NCI-H82 treated with DMSO at 0.1 percent for 48 hours (cell line): Measurements from ENCODE around the gene NUAK1.

Experiments
- DNase-seq: peaks from one replicate; lab custom pipeline; 2025; ENCODE audit not compliant: unreplicated experiment; lab: John Stamatoyannopoulos, UW

NUAK1 gene

DNA sequence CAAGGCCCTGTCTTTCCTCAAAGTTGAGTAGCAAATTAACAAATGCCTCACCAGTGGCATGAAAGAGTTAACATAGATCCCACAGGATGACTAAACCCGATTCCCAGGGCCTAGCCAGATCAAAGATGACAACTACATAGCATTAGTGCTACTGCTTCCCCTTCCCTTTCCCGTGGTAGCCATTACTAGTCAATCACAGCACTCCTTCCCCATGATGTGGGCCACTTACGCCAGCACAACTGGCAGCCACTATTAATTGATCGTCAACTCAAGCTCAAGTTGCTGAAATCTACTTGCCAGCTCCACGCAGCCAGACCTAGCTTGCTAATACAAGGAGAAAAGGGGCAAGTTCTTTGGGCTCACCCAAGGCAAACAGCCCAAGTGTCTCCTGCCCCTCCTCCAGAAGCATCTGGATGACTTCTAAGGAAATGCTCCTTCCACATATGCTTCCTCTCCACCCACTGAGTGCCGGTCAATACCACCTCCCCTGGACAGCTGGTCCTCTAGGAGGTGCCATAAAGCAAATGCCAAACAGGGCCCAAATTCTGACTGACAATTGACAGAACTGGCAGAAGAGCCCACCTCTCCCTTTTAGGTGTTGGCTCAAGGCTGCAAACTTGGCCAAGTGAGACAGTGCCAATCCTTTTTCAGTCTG is 72.6 kb downstream of the NUAK1 start:
- DNase-seq: no peak

DNA sequence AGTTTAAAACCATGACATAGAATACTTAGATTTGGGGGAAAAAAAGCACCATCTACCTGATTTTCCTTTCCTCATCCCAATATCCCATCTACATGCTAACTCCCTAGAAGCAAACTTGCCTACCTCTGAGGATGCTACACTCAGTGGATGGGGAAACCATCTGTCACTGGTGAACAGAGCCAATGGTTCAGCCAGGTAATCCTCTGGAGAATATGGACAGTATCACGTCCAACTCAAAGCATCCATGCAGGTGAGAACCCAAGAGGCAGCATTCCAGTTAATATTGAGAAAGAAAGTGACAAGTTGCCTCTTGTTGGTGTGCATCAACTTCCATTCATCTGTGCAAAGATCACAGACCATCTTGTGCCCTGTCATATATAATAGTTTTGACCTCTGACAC is 73.2 kb downstream of the NUAK1 start:
- no peak for DNase-seq

DNA sequence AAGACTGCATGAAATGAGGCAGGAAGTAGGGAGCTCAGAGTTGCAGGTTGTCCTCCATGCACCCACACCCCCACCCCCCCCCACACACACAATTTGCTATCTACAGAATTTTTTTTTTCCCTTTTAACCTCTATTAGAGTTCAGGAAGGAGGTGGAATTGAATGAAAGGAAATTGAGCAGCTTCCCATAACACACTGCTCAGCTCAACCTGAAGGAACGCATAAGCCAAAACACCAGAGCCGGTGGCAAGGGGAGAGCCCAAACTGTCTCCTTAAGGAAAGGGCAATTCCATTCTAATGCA is 74.1 kb downstream of the NUAK1 start:
- DNase-seq: no peak

DNA sequence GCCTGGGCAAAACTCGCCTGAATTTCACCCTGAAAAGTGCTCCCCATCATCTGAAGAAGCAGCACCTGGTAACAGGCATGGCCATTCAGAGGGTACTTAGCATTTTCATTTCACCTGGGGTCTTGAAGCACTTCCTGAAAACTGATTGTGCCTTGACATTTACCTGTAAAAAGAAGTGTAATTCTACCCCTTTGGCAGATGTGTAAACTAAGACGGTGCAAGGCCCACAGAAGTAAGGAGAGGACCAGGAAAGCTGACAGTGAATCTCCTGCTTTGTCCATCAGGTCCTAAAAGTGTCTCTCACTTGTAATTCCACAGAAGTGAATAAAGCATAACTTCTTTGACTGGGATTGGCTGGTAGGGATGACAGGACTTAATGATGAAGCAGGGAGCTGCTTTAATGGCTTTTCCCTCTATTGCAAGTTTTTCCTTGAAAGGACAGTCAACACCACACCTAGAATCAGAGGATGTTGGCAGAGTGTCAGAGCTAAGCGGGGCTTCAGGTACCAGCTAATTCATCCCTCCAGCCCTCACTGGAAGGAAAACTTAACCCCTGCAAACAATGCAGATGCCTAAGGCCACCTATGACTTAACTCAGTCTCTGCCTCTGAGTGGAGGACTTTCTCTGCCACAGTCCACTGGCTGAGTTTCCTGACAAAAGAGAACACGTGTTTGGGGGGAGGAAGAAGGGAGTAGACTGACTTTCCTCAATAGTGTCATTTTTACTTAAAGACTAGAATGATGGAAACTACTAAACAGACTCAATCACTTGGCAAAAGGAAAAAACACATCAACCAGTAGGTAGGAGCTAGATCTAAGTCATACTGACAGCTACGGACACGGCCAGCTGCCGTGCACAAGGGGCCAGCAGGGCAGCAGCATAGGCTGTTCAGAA is 74.7 kb downstream of the NUAK1 start:
- no peak for DNase-seq

GRCh38 chr12:106062693-106063092 is 76.1 kb downstream of the NUAK1 start:
- no peak for DNase-seq

GRCh38 chr12:106058256-106059182 is 80.2 kb downstream of the NUAK1 start:
- DNase-seq: no peak

DNA sequence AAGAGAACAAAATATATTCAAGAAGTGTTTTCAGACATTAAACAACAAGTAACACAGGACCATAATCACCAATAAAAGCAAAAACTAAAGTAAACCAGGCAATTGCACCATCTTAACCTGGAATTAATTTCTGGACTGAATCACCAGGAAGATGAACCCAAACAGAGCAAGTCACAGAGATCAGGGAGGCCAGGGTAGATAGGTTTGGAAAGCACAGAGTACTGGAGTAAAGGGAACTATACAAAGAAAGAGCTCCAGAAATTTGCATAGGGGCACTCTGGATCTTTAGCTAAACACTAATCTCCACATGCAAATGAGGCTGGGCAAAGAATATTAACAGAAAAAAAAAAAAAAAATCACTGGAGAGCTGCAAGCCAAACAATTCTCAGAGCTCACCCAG is 84.7 kb downstream of the NUAK1 start:
- DNase-seq: no peak

GRCh38 chr12:106051853-106052531 is 86.8 kb downstream of the NUAK1 start:
- no peak for DNase-seq

DNA sequence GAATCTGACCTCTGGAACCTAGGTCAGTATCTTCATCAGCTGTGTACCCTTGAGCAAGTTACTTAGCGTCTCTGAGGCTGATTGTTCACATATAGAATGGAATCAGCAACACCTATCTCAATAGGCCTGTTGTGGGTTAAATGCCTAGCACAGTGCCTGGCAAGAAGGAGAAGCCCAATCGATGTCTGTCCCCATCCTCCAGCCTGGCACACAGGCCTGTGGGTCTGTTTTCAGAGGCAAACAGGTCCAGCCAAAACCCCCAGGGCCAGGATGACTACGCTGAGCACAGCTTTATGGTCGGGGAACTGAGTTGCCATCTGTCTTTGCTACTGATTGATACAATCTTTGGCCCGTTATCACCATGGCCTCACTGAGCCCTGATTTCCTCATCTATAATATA is 89.2 kb downstream of the NUAK1 start:
- DNase-seq: no peak

- peak; percentile 85 for DNase-seq
Measured at GRCh38 chr12:106049105-106049504, 89.6 kb downstream of the NUAK1 start.

- no peak for DNase-seq
Measured at GRCh38 chr12:106048676-106049075, 90.1 kb downstream of the NUAK1 start.

- peak; percentile 57 for DNase-seq
Measured at GRCh38 chr12:106048016-106048415, 90.7 kb downstream of the NUAK1 start.

- no peak for DNase-seq
Measured at GRCh38 chr12:106046947-106047346, 91.8 kb downstream of the NUAK1 start.

- no peak for DNase-seq
Measured at GRCh38 chr12:106046301-106046846, 92.4 kb downstream of the NUAK1 start.

GRCh38 chr12:106045251-106045674 is 93.5 kb downstream of the NUAK1 start:
- no peak for DNase-seq

DNA sequence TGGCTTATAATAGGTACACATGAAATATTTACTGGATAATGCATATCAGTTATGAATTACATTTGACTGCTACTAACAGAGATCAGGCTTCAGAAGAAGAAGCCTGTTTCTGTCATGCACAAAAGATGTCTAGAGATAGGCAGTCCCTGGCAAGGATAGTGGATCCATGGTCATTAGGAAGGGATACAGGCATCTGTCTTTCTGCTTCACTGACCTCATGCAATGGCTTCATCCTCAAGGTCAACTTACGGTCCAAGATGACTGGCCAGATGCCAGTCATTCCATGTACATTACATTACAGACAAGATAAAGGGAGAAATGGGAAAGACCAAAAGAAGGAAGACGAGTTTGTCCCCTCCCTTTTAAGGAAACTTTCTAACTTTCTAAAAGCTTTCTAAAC is 94.0 kb downstream of the NUAK1 start:
- no peak for DNase-seq

- DNase-seq: no peak
Measured at GRCh38 chr12:106042037-106042436, 96.7 kb downstream of the NUAK1 start.

- no peak for DNase-seq
Measured at GRCh38 chr12:106040521-106040920, 98.2 kb downstream of the NUAK1 start.

DNA sequence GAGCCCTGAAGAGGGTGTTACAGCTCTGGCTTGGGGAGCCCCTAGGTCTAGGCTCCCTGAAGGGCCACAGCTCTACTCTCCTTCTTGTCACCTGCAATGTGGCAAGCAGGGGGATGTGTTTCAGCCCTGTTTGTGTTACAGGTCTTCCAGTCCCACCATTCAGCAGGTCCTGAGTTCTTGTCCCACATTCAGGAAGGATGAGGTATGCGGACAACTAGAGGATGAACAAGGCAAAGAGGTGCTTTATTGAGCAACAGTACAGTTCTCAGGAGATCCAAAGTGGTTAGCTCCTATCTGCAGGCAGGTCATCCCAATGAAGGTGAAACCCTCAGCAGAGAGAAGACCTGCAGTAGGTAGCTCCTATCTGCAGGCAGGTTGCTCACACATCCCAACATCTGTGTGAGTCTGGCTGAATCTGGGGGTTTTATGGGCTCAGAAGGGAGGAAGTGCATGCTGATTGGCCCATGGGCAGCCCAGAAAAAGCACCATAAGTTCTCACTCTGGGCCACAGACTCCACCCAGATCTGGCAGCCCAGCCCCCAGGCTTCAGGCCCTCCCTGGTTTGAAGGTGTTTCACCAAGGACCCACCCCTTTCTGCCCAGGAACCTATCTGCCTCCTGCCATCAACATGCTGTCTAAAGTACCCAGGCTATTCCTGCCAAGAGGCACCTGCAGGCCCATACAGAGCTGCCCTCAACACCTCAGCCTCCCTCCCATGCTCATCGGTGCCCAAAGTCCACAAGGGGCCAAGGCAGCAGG is 98.9 kb downstream of the NUAK1 start:
- DNase-seq: no peak

GRCh38 chr12:106039242-106039641 is 99.5 kb downstream of the NUAK1 start:
- DNase-seq: no peak
